Natural killer cell (primary cell): ENCODE data around the gene RPS26. TPM values are rescaled to one million over a fixed set of nuclear protein-coding genes. Genes with fewer than 3 reads are reported as not detected.

Experiments
- ATAC-seq, 3 donors: fragments of 150-1000 bp in 2 of 3; fragments of 200-7000 bp in 1 of 3; cut with Tn5 transposase; 1 replicate in 1 of 3; 2 replicates in 2 of 3; pipeline ENCODE4 v1.10.0; 2021; ENCODE audit warnings: mild to moderate bottlenecking in 2 of 3, moderate library complexity in 2 of 3
- DNase-seq, 2 donors: peaks; one replicate each; pipeline versions ENCODE4 v3.0.0 to v3.0.0-alpha.2; 2013 to 2021; ENCODE audit warnings: mixed read lengths in 1 of 2
- H3K27ac ChIP-seq: one replicate; pipeline ENCODE4 v1.5.1; 2013; ENCODE audit warnings: mild to moderate bottlenecking, low read length
- H3K27me3 ChIP-seq: one replicate; pipeline ENCODE4 v1.6.1; 2013; ENCODE audit warnings: low read length; ENCODE audit not compliant: control insufficient read depth, insufficient read depth
- H3K36me3 ChIP-seq: one replicate; pipeline ENCODE4 v1.6.1; 2013; ENCODE audit warnings: low read length; ENCODE audit not compliant: control insufficient read depth, insufficient read depth
- H3K4me1 ChIP-seq: one replicate; pipeline ENCODE4 v1.6.1; 2013; ENCODE audit warnings: low read length; ENCODE audit not compliant: control insufficient read depth, insufficient read depth
- H3K4me3 ChIP-seq: one replicate; pipeline ENCODE4 v1.5.1; 2013; ENCODE audit warnings: low read length
- H3K9me3 ChIP-seq: one replicate; pipeline ENCODE4 v1.6.1; 2013; ENCODE audit warnings: low read length; ENCODE audit not compliant: control insufficient read depth, insufficient read depth
- H3K27ac Mint-ChIP-seq, 2 donors: one replicate each; pipeline ENCODE4 v1.8.0; 2022; ENCODE audit warnings: mild to moderate bottlenecking in 2 of 2, mixed read lengths in 2 of 2, moderate library complexity in 1 of 2
- H3K27me3 Mint-ChIP-seq, 2 donors: one replicate each; pipeline ENCODE4 v1.8.0; 2022; ENCODE audit warnings: low read depth in 2 of 2, mixed read lengths in 2 of 2
- H3K36me3 Mint-ChIP-seq: one replicate; pipeline ENCODE4 v1.8.0; 2022; ENCODE audit warnings: mixed read lengths
- H3K4me1 Mint-ChIP-seq, 2 donors: one replicate each; pipeline ENCODE4 v1.8.0; 2022; ENCODE audit warnings: mixed read lengths in 2 of 2
- H3K4me3 Mint-ChIP-seq: one replicate; pipeline ENCODE4 v1.8.0; 2022; ENCODE audit warnings: mild to moderate bottlenecking, moderate library complexity, mixed read lengths
- H3K9me3 Mint-ChIP-seq, 2 donors: one replicate each; pipeline ENCODE4 v1.8.0; 2022; ENCODE audit warnings: mixed read lengths in 2 of 2
- WGBS: methylation state at CpG from one replicate; pipeline ENCODE4 v1.1.7; 2013; ENCODE audit warnings: missing lambda C conversion rate; ENCODE audit not compliant: insufficient coverage; 5-methylcytosine and 5-hydroxymethylcytosine counted together
- intact Hi-C: fragments of 100-400 bp; cut with micrococcal nuclease; formaldehyde crosslinking; loops from one replicate; pipeline ENCODE4 v1.14.2; 2022
- total RNA-seq, 4 donors: library from RNA; stranded (reverse); fragments of 120-200 nt in 1 of 4; gene quantifications; one replicate each; pipeline versions ENCODE4 v1.2.3 to v1.2.4, GENCODE V29; 2013 to 2022
- TF ChIP-seq, protein P1 (sequence below): fragments of 200-600 bp; IDR thresholded peaks from one replicate; pipeline ENCODE4 v1.8.0; 2022; ENCODE audit warnings: antibody characterized with exemption

Gene RPS26
- total RNA-seq, 3 donors from 2014 or later (not counting 1 experiment from before 2014, with no cell fraction given) = 29.5 to 50.3 (median 35.5) TPM

GRCh38 chr12:56078931-56079722, 37.4 kb downstream of the RPS26 start:
- H3K36me3 ChIP-seq = no peaks in the 10 kb centered on the region
- 8% methylated on average over 39 of the region's 50 CpGs for whole genome bisulfite sequencing
- H3K9me3 ChIP-seq = no peaks in the 10 kb centered on the region
- no peak overlapping the region for H3K27ac ChIP-seq
- no peaks in the 10 kb centered on the region for H3K36me3 Mint-ChIP-seq
- intact Hi-C loops = no loop called here
- TF ChIP-seq, protein P1, sequence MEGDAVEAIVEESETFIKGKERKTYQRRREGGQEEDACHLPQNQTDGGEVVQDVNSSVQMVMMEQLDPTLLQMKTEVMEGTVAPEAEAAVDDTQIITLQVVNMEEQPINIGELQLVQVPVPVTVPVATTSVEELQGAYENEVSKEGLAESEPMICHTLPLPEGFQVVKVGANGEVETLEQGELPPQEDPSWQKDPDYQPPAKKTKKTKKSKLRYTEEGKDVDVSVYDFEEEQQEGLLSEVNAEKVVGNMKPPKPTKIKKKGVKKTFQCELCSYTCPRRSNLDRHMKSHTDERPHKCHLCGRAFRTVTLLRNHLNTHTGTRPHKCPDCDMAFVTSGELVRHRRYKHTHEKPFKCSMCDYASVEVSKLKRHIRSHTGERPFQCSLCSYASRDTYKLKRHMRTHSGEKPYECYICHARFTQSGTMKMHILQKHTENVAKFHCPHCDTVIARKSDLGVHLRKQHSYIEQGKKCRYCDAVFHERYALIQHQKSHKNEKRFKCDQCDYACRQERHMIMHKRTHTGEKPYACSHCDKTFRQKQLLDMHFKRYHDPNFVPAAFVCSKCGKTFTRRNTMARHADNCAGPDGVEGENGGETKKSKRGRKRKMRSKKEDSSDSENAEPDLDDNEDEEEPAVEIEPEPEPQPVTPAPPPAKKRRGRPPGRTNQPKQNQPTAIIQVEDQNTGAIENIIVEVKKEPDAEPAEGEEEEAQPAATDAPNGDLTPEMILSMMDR = peak; percentile 69
- H3K4me1 Mint-ChIP-seq = peaks cover 0 to 21% of the 10 kb centered on the region in 2 donors
- peak overlapping the region in 1 of 2 donors; percentile 63 for H3K27ac Mint-ChIP-seq
- peaks cover 7 to 18% of the 10 kb centered on the region in 2 donors for H3K27me3 Mint-ChIP-seq
- H3K4me3 ChIP-seq = peak overlapping the region; percentile 58
- peaks cover 20% of the 10 kb centered on the region for H3K4me1 ChIP-seq
- H3K4me3 Mint-ChIP-seq = peak overlapping the region; percentile 88
- DNase-seq (peak; percentile 38 to 68), ATAC-seq (peak; percentile 73 to 76 (median 74))
- H3K27me3 ChIP-seq = peaks cover 10% of the 10 kb centered on the region
- no peaks in the 10 kb centered on the region for H3K9me3 Mint-ChIP-seq

DNA sequence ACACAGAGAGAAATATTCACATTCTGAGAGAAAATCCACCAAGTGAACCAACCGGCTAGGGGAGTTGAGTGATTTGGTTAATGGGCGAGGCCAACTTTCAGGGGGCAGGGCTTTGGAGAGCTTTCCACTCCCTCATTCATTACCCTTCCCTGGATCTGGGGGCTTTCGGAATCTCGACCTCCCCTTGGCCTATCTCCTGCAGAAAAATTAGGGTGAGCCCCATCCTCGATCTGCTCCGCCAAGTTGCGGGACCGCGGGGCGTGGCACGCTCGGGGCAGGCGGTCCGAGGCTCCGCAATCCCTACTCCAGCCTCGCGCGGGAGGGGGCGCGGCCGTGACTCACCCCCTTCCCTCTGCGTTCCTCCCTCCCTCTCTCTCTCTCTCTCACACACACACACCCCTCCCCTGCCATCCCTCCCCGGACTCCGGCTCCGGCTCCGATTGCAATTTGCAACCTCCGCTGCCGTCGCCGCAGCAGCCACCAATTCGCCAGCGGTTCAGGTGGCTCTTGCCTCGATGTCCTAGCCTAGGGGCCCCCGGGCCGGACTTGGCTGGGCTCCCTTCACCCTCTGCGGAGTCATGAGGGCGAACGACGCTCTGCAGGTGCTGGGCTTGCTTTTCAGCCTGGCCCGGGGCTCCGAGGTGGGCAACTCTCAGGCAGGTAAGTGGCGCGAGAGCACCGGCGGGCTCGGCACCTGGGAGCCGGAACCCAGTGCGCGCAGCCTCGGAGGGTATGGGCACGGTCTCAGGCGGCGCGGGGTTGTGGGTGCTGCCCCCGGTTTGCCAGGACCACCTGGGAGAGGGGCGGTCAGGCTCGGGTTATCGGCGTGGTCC, 38.2 kb downstream of the RPS26 start, which contains the start of gene ERBB3:
ERBB3 (plus strand) TSS at position 443 of the 833 bp plus-strand sequence; CDS start at position 579, 136 bp downstream.
- Mint-ChIP-seq H3K36me3 (no peaks in the 10 kb centered on the region), H3K27me3 (peaks cover 7 to 21% of the 10 kb centered on the region in 2 donors), H3K9me3 (no peaks in the 10 kb centered on the region), H3K4me3 (peak within 1 kb of the TSS; percentile 88), H3K4me1 (peaks cover 0 to 21% of the 10 kb centered on the region in 2 donors), H3K27ac (peak within 1 kb of the TSS in 1 of 2 donors; percentile 63)
- ATAC-seq = peak; percentile 75 to 80 (median 79)
- WGBS = 1% methylated on average over 58 of the region's 59 CpGs
- DNase-seq = peak; percentile 43 to 72
- intact Hi-C loops = no loop called here
- H3K36me3 ChIP-seq = no peaks in the 10 kb centered on the region
- H3K9me3 ChIP-seq = no peaks in the 10 kb centered on the region
- H3K4me1 ChIP-seq = peaks cover 20% of the 10 kb centered on the region
- H3K27me3 ChIP-seq = peaks cover 10% of the 10 kb centered on the region
- no peak within 1 kb of the TSS for H3K27ac ChIP-seq
- TF ChIP-seq, protein P1 = no peak
- peak within 1 kb of the TSS; percentile 58 for H3K4me3 ChIP-seq

DNA sequence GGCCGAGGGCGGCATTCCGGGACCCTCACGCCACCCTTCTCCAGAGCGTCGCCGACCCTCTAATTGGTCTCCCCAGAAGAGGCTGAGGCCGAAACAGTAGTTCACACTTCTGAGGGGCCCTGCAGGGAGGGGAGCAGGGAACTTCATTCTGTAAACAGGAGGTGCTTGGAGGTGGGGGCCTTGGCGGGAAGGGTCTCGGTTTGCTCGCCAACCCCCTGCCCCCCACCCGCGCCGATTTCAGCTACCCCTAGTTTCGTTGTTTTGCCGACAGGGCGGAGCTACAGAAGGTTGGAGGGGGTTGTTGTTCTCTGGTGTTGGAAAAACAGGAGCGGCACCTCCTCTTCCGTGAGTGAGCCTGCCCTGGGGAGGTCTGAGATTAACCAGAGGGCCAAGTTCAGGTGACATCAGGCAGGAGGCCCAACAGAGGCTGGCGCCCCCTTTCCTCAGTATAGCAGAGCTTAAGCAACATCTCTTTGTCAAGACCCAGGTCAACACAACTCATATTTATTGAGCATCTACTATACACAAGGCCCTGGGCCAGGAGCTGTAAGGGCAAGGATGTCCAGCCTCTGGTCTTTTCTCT, 38.9 kb downstream of the RPS26 start:
- H3K4me1 Mint-ChIP-seq = peaks cover 0 to 21% of the 10 kb centered on the region in 2 donors
- intact Hi-C loops = no loop called here
- Histone ChIP-seq H3K27ac (no peak overlapping the region), H3K36me3 (no peaks in the 10 kb centered on the region), H3K9me3 (no peaks in the 10 kb centered on the region), H3K4me3 (peak overlapping the region; percentile 58), H3K4me1 (peaks cover 20% of the 10 kb centered on the region), H3K27me3 (peaks cover 10% of the 10 kb centered on the region)
- H3K9me3 Mint-ChIP-seq = no peaks in the 10 kb centered on the region
- peak overlapping the region; percentile 75 for H3K4me3 Mint-ChIP-seq
- no peak overlapping the region for H3K27ac Mint-ChIP-seq
- no peaks in the 10 kb centered on the region for H3K36me3 Mint-ChIP-seq
- ATAC-seq (no peak), DNase-seq (no peak)
- TF ChIP-seq, protein P1 = no peak
- WGBS = 38% methylated on average over 20 of the region's 20 CpGs
- peaks cover 7 to 21% of the 10 kb centered on the region in 2 donors for H3K27me3 Mint-ChIP-seq
